Astrocyte (in vitro differentiated cells and primary cell): ENCODE measurements around the gene NPAT.

Experiments
- CTCF ChIP-seq: IDR thresholded peaks from 2 replicates; pipeline ENCODE4 v1.5.1; 2011; ENCODE audit warnings: low read depth, mild to moderate bottlenecking, inconsistent platforms, low read length, moderate library complexity; ENCODE audit not compliant: insufficient read depth
- EZH2 ChIP-seq: IDR thresholded peaks from 2 replicates; pipeline ENCODE4 v1.6.1; 2012; ENCODE audit warnings: mild to moderate bottlenecking, low read length, inconsistent platforms; ENCODE audit not compliant: insufficient read depth

GRCh38 chr11:108216988-108217387 lies 5.5 kb downstream of the NPAT start:
- TF ChIP-seq CTCF (no peak), EZH2 (no peak)
